NB4 (cell line): ENCODE data around the gene MYBL2.
"Not testable (repeated sequence)": the region's sequence is repeated elsewhere in the genome, so short reads cannot be mapped to it uniquely, and the experiment has no call there.

Experiments
- DNase-seq: peaks from one replicate; pipeline ENCODE4 v3.0.0; 2010; ENCODE audit warnings: low read depth
- H3K4me3 ChIP-seq: one replicate; pipeline ENCODE4 v1.5.1; 2011; ENCODE audit warnings: mild to moderate bottlenecking, low read depth, low read length, moderate library complexity
- MAX ChIP-seq: IDR thresholded peaks from 2 replicates; pipeline ENCODE4 v1.6.1; 2011; ENCODE audit warnings: low read depth, low read length
- MYC ChIP-seq: IDR thresholded peaks from 2 replicates; pipeline ENCODE4 v1.6.1; 2011; ENCODE audit warnings: low read depth, low read length
- POLR2A ChIP-seq: IDR thresholded peaks from 2 replicates; pipeline ENCODE4 v1.6.1; 2011; ENCODE audit warnings: mild to moderate bottlenecking; ENCODE audit not compliant: insufficient read length; ENCODE audit errors: extremely low read depth
- TF ChIP-seq, protein P1 (sequence below): IDR thresholded peaks from one replicate; pipeline ENCODE4 v1.5.1; 2012; ENCODE audit warnings: low read depth, low read length

MYBL2 gene

GRCh38 chr20:43666376-43667328, at the start of gene MYBL2:
MYBL2 (plus strand) TSS chr20:43667114; CDS start chr20:43667284, 170 bp downstream.
- peak; percentile 86 for DNase-seq
- TF ChIP-seq, protein P1, sequence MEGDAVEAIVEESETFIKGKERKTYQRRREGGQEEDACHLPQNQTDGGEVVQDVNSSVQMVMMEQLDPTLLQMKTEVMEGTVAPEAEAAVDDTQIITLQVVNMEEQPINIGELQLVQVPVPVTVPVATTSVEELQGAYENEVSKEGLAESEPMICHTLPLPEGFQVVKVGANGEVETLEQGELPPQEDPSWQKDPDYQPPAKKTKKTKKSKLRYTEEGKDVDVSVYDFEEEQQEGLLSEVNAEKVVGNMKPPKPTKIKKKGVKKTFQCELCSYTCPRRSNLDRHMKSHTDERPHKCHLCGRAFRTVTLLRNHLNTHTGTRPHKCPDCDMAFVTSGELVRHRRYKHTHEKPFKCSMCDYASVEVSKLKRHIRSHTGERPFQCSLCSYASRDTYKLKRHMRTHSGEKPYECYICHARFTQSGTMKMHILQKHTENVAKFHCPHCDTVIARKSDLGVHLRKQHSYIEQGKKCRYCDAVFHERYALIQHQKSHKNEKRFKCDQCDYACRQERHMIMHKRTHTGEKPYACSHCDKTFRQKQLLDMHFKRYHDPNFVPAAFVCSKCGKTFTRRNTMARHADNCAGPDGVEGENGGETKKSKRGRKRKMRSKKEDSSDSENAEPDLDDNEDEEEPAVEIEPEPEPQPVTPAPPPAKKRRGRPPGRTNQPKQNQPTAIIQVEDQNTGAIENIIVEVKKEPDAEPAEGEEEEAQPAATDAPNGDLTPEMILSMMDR = no peak
- peak; percentile 65 for TF ChIP-seq MAX
- peak; percentile 75 for TF ChIP-seq POLR2A
- peak within 1 kb of the TSS; percentile 92 for H3K4me3 ChIP-seq

GRCh38 chr20:43631598-43631997, 35.3 kb upstream of the MYBL2 start:
- H3K4me3 ChIP-seq = no peak overlapping the region
- DNase-seq = no peak
- TF ChIP-seq POLR2A (no peak), MAX (no peak)
- TF ChIP-seq, protein P1 = no peak

- no peak for DNase-seq
- TF ChIP-seq POLR2A (no peak), MAX (no peak), MYC (no peak)
- TF ChIP-seq, protein P1 = no peak
Measured at GRCh38 chr20:43636429-43636828, 30.5 kb upstream of the MYBL2 start.

GRCh38 chr20:43642548-43642947, 24.4 kb upstream of the MYBL2 start:
- TF ChIP-seq POLR2A (no peak), MYC (no peak), MAX (no peak)
- TF ChIP-seq, protein P1 = no peak
- DNase-seq = no peak

More at GRCh38 chr20:43636429-43636828, 30.5 kb upstream of the MYBL2 start:
- no peak overlapping the region for H3K4me3 ChIP-seq

GRCh38 chr20:43650997-43651525, 15.9 kb upstream of the MYBL2 start:
- TF ChIP-seq MYC (no peak), MAX (no peak), POLR2A (no peak)
- TF ChIP-seq, protein P1 = no peak
- DNase-seq = no peak
- H3K4me3 ChIP-seq = no peak overlapping the region

More at GRCh38 chr20:43642548-43642947, 24.4 kb upstream of the MYBL2 start:
- H3K4me3 ChIP-seq = no peak overlapping the region

- H3K4me3 ChIP-seq, DNase-seq: not testable (repeated sequence)
Measured at GRCh38 chr20:43651650-43652184, 15.2 kb upstream of the MYBL2 start.
